HEK293 (cell line): ENCODE results near the gene FRY.

Experiments used
- CTCF ChIA-PET: fragments of 350-600 bp; formaldehyde crosslinking; extraction: SDS; loops from one replicate; lab custom pipeline; 2021; ENCODE audit warnings: antibody characterized with exemption; lab: Yijun Ruan, JAX
- POLR2A ChIA-PET: fragments of 300-600 bp; formaldehyde crosslinking; extraction: SDS; loops from one replicate; lab custom pipeline; 2020; ENCODE audit warnings: antibody characterized with exemption, inconsistent platforms; lab: Yijun Ruan, JAX
- H3K27ac ChIP-seq: fragments of 200-500 bp; sonication (Bioruptor generic); 2 replicates; pipeline ENCODE4 v1.5.1; 2014; ENCODE audit warnings: low read depth, low read length, control low read depth, inconsistent platforms; ENCODE audit errors: extremely low read depth
- H3K36me3 ChIP-seq, 2 experiments: fragments of 200-500 bp in 1 of 2; sonication (Bioruptor generic) in 1 of 2; 1 replicate in 1 of 2; 2 replicates in 1 of 2; pipeline ENCODE4 v1.5.1; 2014 to 2017; ENCODE audit warnings: inconsistent platforms in 2 of 2, low read length in 2 of 2; ENCODE audit not compliant: control insufficient read depth in 2 of 2, insufficient read depth in 1 of 2
- H3K4me1 ChIP-seq: fragments of 200-500 bp; sonication (Bioruptor generic); 2 replicates; pipeline ENCODE4 v1.5.1; 2014; ENCODE audit warnings: mild to moderate bottlenecking, low read length, inconsistent platforms; ENCODE audit not compliant: control insufficient read depth, insufficient read depth
- H3K4me3 ChIP-seq: 2 replicates; pipeline ENCODE4 v1.5.1; 2011; ENCODE audit warnings: low read depth, mild to moderate bottlenecking, control low read depth, low read length, moderate library complexity
- H3K9me3 ChIP-seq: fragments of 200-500 bp; sonication (Bioruptor generic); 2 replicates; pipeline ENCODE4 v1.5.1; 2014; ENCODE audit warnings: low read depth, low read length, inconsistent platforms; ENCODE audit not compliant: control insufficient read depth, insufficient read depth
- MYNN ChIP-seq: fragments of 450-650 bp; formaldehyde crosslinking; IDR thresholded peaks from 2 replicates; pipeline ENCODE4 v1.5.1; 2016; ENCODE audit warnings: missing biosample characterization, missing genetic modification characterization, borderline replicate concordance
- RBAK ChIP-seq: fragments of 450-650 bp; formaldehyde crosslinking; IDR thresholded peaks from 2 replicates; pipeline ENCODE4 v1.5.1; 2016; ENCODE audit warnings: missing biosample characterization, missing genetic modification characterization
- SCRT1 ChIP-seq: fragments of 450-650 bp; formaldehyde crosslinking; IDR thresholded peaks from 2 replicates; pipeline ENCODE4 v1.5.1; 2016; ENCODE audit warnings: missing biosample characterization, missing genetic modification characterization, borderline replicate concordance
- SETDB1 ChIP-seq: IDR thresholded peaks from one replicate; pipeline ENCODE4 v1.6.1; 2017; ENCODE audit warnings: mild to moderate bottlenecking, low read length, moderate library complexity, mixed read lengths; ENCODE audit not compliant: insufficient read length
- TRIM28 ChIP-seq: IDR thresholded peaks from 2 replicates; pipeline ENCODE4 v1.6.1; 2011; ENCODE audit warnings: low read length, control low read depth, borderline replicate concordance
- ZBTB10 ChIP-seq: fragments of 450-650 bp; formaldehyde crosslinking; IDR thresholded peaks from 2 replicates; pipeline ENCODE4 v1.5.1; 2016; ENCODE audit warnings: missing biosample characterization, missing genetic modification characterization
- ZBTB11 ChIP-seq: fragments of 450-650 bp; formaldehyde crosslinking; conservative IDR thresholded peaks from 2 replicates; pipeline ENCODE4 v1.5.1; 2016; ENCODE audit warnings: low read depth, missing biosample characterization, missing genetic modification characterization
- ZBTB20 ChIP-seq: fragments of 450-650 bp; formaldehyde crosslinking; IDR thresholded peaks from 2 replicates; pipeline ENCODE4 v1.5.1; 2016; ENCODE audit warnings: missing biosample characterization, missing genetic modification characterization
- ZNF146 ChIP-seq: fragments of 450-650 bp; formaldehyde crosslinking; IDR thresholded peaks from 2 replicates; pipeline ENCODE4 v1.5.1; 2016; ENCODE audit warnings: missing biosample characterization, missing genetic modification characterization
- ZNF148 ChIP-seq: fragments of 450-650 bp; formaldehyde crosslinking; IDR thresholded peaks from 2 replicates; pipeline ENCODE4 v1.5.0; 2017; ENCODE audit warnings: missing biosample characterization, missing genetic modification characterization, borderline replicate concordance
- ZNF211 ChIP-seq: fragments of 450-650 bp; formaldehyde crosslinking; IDR thresholded peaks from 2 replicates; pipeline ENCODE4 v1.5.1; 2016; ENCODE audit warnings: low read depth, missing biosample characterization, missing genetic modification characterization
- ZNF248 ChIP-seq: fragments of 450-650 bp; formaldehyde crosslinking; IDR thresholded peaks from 2 replicates; pipeline ENCODE4 v1.5.1; 2017; ENCODE audit warnings: missing biosample characterization, missing genetic modification characterization
- ZNF324 ChIP-seq: fragments of 450-650 bp; formaldehyde crosslinking; IDR thresholded peaks from 2 replicates; pipeline ENCODE4 v1.5.1; 2016; ENCODE audit warnings: missing biosample characterization, missing genetic modification characterization
- ZNF423 ChIP-seq: fragments of 450-650 bp; formaldehyde crosslinking; IDR thresholded peaks from 2 replicates; pipeline ENCODE4 v1.5.1; 2016; ENCODE audit warnings: missing biosample characterization, missing genetic modification characterization
- ZNF513 ChIP-seq: fragments of 450-650 bp; IDR thresholded peaks from 2 replicates; pipeline ENCODE4 v1.5.1; 2018; ENCODE audit warnings: missing biosample characterization, missing genetic modification characterization
- ZNF514 ChIP-seq: fragments of 450-650 bp; formaldehyde crosslinking; IDR thresholded peaks from 2 replicates; pipeline ENCODE4 v1.5.1; 2016; ENCODE audit warnings: missing biosample characterization, missing genetic modification characterization
- ZNF561 ChIP-seq: fragments of 450-650 bp; IDR thresholded peaks from 2 replicates; pipeline ENCODE4 v1.5.1; 2018; ENCODE audit warnings: missing biosample characterization, missing genetic modification characterization, borderline replicate concordance
- ZNF600 ChIP-seq: fragments of 450-650 bp; formaldehyde crosslinking; IDR thresholded peaks from 2 replicates; pipeline ENCODE4 v1.5.1; 2016; ENCODE audit warnings: missing biosample characterization, missing genetic modification characterization
- ZNF776 ChIP-seq: fragments of 450-650 bp; formaldehyde crosslinking; IDR thresholded peaks from 2 replicates; pipeline ENCODE4 v1.5.0; 2017; ENCODE audit warnings: missing biosample characterization, missing genetic modification characterization, borderline replicate concordance

FRY gene

GRCh38 chr13:32214071-32214470 lies 182.5 kb downstream of the FRY start:
- H3K36me3 ChIP-seq, result no peaks in the 10 kb centered on the region; a peak in 1 of 3 replicates
- ChIA-PET CTCF (interaction anchor here (1.1 kb wide), 1 partner anchor 304 kb away, joined by 3 read pairs; no protein-coding TSS in a partner anchor), POLR2A (no interaction called here)
- H3K4me1 ChIP-seq, result no peaks in the 10 kb centered on the region
- H3K4me3 ChIP-seq, result no peak overlapping the region
- TF ChIP-seq ZNF600 (tag by site-specific recombination), result no peak
- TF ChIP-seq TRIM28, result no peak
- no peak for TF ChIP-seq ZNF423 (tag by site-specific recombination)
- no peak for TF ChIP-seq ZNF324
- no peak for TF ChIP-seq ZNF211
- TF ChIP-seq ZNF148 (tag by site-specific recombination), result no peak
- TF ChIP-seq ZNF514 (tag by site-specific recombination), result no peak
- TF ChIP-seq RBAK (tag by site-specific recombination), result no peak
- TF ChIP-seq ZNF248 (tag by site-specific recombination), result no peak
- TF ChIP-seq ZBTB11 (tag by site-specific recombination), result no peak
- no peak for TF ChIP-seq ZBTB20 (tag by site-specific recombination)
- no peak for TF ChIP-seq ZNF146
- no peak for TF ChIP-seq MYNN (tag by site-specific recombination)
- no peak for TF ChIP-seq SCRT1 (tag by site-specific recombination)
- no peak for TF ChIP-seq SETDB1
- no peak for TF ChIP-seq ZNF776
- no peak for TF ChIP-seq ZNF513 (tag by site-specific recombination)
- no peak for TF ChIP-seq ZBTB10 (tag by site-specific recombination)
- no peak for TF ChIP-seq ZNF561 (tag by site-specific recombination)
- no peak overlapping the region for H3K27ac ChIP-seq
- H3K9me3 ChIP-seq, result no peaks in the 10 kb centered on the region
